B cell (primary cell): Measurements from ENCODE around the gene RAD51B. TPM values are rescaled to one million over a fixed set of nuclear protein-coding genes. Genes with fewer than 3 reads are reported as not detected.

Experiments used
- ATAC-seq: fragments of 200-7000 bp; cut with Tn5 transposase; one replicate; pipeline ENCODE4 v1.10.0; 2021; ENCODE audit warnings: low read depth, mild to moderate bottlenecking, moderate number of reproducible peaks, moderate library complexity
- CTCF ChIA-PET: fragments of 350-600 bp; sonication (Branson Sonifier 250); formaldehyde crosslinking; loops from one replicate; lab custom pipeline; 2021; ENCODE audit warnings: antibody characterized with exemption, inconsistent platforms; lab: Charles Lee
- POLR2A ChIA-PET: fragments of 350-600 bp; sonication (Branson Sonifier 250); formaldehyde crosslinking; loops from one replicate; lab custom pipeline; 2021; ENCODE audit warnings: antibody characterized with exemption; lab: Charles Lee
- DNase-seq: peaks from one replicate; pipeline ENCODE4 v3.0.0; 2013
- H2AFZ ChIP-seq: 2 replicates; pipeline ENCODE4 v1.6.1; 2012; ENCODE audit warnings: mild to moderate bottlenecking, low read depth, low read length; ENCODE audit not compliant: insufficient read depth, poor library complexity, severe bottlenecking
- H3K27ac ChIP-seq, 2 donors: 1 replicate in 1 of 2; 2 replicates in 1 of 2; pipeline ENCODE4 v1.5.1; 2012 to 2013; ENCODE audit warnings: low read length in 2 of 2, mild to moderate bottlenecking in 2 of 2, moderate library complexity in 1 of 2
- H3K27me3 ChIP-seq, 4 experiments: fragments of 200-600 bp in 1 of 4; sonication (generic) in 1 of 4; replicated peaks in 1 of 4; 1 replicate in 2 of 4; 2 replicates in 2 of 4; pipeline versions ENCODE4 v1.6.1 to v1.7.0; 2013 to 2016; ENCODE audit warnings: low read length in 3 of 4, mild to moderate bottlenecking in 2 of 4, mixed read lengths in 1 of 4, moderate library complexity in 1 of 4; ENCODE audit not compliant: insufficient read depth in 4 of 4, control insufficient read depth in 3 of 4; ENCODE audit errors: control extremely low read depth in 1 of 4
- H3K36me3 ChIP-seq, 2 experiments: replicated peaks in 1 of 2; 1 replicate in 1 of 2; 2 replicates in 1 of 2; pipeline versions ENCODE4 v1.6.1 to v1.7.1; 2013; ENCODE audit warnings: low read length in 1 of 2; ENCODE audit not compliant: insufficient read depth in 2 of 2, control insufficient read depth in 1 of 2; ENCODE audit errors: control extremely low read depth in 1 of 2, extremely low read depth in 1 of 2
- H3K4me1 ChIP-seq, 2 donors: fragments of 200-600 bp in 1 of 2; sonication (generic) in 1 of 2; 1 replicate in 1 of 2; 2 replicates in 1 of 2; pipeline versions ENCODE4 v1.5.1 to v1.6.1; 2013 to 2017; ENCODE audit warnings: low read length in 2 of 2; ENCODE audit not compliant: control insufficient read depth in 2 of 2, insufficient read depth in 2 of 2
- H3K4me2 ChIP-seq: replicated peaks from 2 replicates; pipeline ENCODE3; 2012; ENCODE audit warnings: mild to moderate bottlenecking, low read depth, low read length; ENCODE audit not compliant: poor library complexity, severe bottlenecking
- H3K4me3 ChIP-seq, 5 experiments: fragments of 200-600 bp in 1 of 5; sonication (generic) in 1 of 5; 1 replicate in 3 of 5; 2 replicates in 2 of 5; pipeline versions ENCODE4 v1.5.1 to v1.7.0; 2011 to 2016; ENCODE audit warnings: low read length in 4 of 5, mild to moderate bottlenecking in 4 of 5, low read depth in 2 of 5, control low read depth in 1 of 5, moderate library complexity in 1 of 5; ENCODE audit not compliant: insufficient read depth in 1 of 5; ENCODE audit errors: control extremely low read depth in 1 of 5, extremely low read depth in 1 of 5
- H3K79me2 ChIP-seq: fragments of 200-600 bp; sonication (generic); one replicate; pipeline ENCODE4 v1.6.0; 2016; ENCODE audit warnings: low read length; ENCODE audit not compliant: control insufficient read depth, insufficient read depth
- H3K9ac ChIP-seq: fragments of 200-600 bp; sonication (generic); 2 replicates; pipeline ENCODE4 v1.6.1; 2017; ENCODE audit warnings: mild to moderate bottlenecking, low read length, moderate library complexity
- H3K9me3 ChIP-seq, 3 donors: one replicate each; pipeline versions ENCODE4 v1.6.1 to v1.7.1; 2013; ENCODE audit warnings: low read length in 2 of 3; ENCODE audit not compliant: control insufficient read depth in 2 of 3, insufficient read depth in 1 of 3; ENCODE audit errors: control extremely low read depth in 1 of 3
- H4K20me1 ChIP-seq: 2 replicates; pipeline ENCODE4 v1.6.0; 2012; ENCODE audit warnings: mild to moderate bottlenecking, low read length; ENCODE audit not compliant: insufficient read depth, control insufficient read depth, poor library complexity, severe bottlenecking
- H3K27ac Mint-ChIP-seq: one replicate; pipeline ENCODE4 v1.8.0; 2021; ENCODE audit warnings: mixed read lengths
- H3K27me3 Mint-ChIP-seq: one replicate; pipeline ENCODE4 v1.8.0; 2021; ENCODE audit warnings: mixed read lengths
- H3K4me1 Mint-ChIP-seq: one replicate; pipeline ENCODE4 v1.8.0; 2021; ENCODE audit warnings: mixed read lengths
- H3K4me3 Mint-ChIP-seq: one replicate; pipeline ENCODE4 v1.8.0; 2021; ENCODE audit warnings: mixed read lengths
- H3K9me3 Mint-ChIP-seq: one replicate; pipeline ENCODE4 v1.8.0; 2022; ENCODE audit warnings: mixed read lengths; ENCODE audit not compliant: insufficient read depth
- EZH2 ChIP-seq: IDR thresholded peaks from 2 replicates; pipeline ENCODE4 v1.6.1; 2012; ENCODE audit warnings: borderline replicate concordance, low read depth, mild to moderate bottlenecking, moderate library complexity, low read length; ENCODE audit not compliant: insufficient read depth, poor library complexity, severe bottlenecking
- WGBS: methylation state at CpG from one replicate; pipeline ENCODE4 v1.1.5; 2013; ENCODE audit warnings: missing lambda C conversion rate; ENCODE audit not compliant: insufficient coverage; 5-methylcytosine and 5-hydroxymethylcytosine counted together
- intact Hi-C: fragments of 100-400 bp; cut with micrococcal nuclease; formaldehyde crosslinking; loops from one replicate; pipeline ENCODE4 v1.10.0; 2022
- polyA plus RNA-seq: library from polyadenylated mRNA; depleted of rRNA; stranded (reverse); fragments of >200 nt; gene quantifications from 2 replicates; pipeline ENCODE4 v1.2.3, GENCODE V29; 2012
- total RNA-seq, 2 donors: library from RNA; stranded (reverse); fragments of 120-200 nt in 1 of 2; gene quantifications; 1 replicate in 1 of 2; 2 replicates in 1 of 2; pipeline versions ENCODE4 v1.2.3 to v1.2.4, GENCODE V29; 2013 to 2022
- TF ChIP-seq, protein P1 (sequence below): fragments of 200-600 bp; IDR thresholded peaks from one replicate; pipeline ENCODE4 v1.8.0; 2022; ENCODE audit warnings: antibody characterized with exemption, mild to moderate bottlenecking

The RAD51B gene
- total and polyA plus RNA-seq, 2 donors (not counting 1 experiment from before 2014, with no cell fraction given): 6.5 to 60.6 TPM

DNA sequence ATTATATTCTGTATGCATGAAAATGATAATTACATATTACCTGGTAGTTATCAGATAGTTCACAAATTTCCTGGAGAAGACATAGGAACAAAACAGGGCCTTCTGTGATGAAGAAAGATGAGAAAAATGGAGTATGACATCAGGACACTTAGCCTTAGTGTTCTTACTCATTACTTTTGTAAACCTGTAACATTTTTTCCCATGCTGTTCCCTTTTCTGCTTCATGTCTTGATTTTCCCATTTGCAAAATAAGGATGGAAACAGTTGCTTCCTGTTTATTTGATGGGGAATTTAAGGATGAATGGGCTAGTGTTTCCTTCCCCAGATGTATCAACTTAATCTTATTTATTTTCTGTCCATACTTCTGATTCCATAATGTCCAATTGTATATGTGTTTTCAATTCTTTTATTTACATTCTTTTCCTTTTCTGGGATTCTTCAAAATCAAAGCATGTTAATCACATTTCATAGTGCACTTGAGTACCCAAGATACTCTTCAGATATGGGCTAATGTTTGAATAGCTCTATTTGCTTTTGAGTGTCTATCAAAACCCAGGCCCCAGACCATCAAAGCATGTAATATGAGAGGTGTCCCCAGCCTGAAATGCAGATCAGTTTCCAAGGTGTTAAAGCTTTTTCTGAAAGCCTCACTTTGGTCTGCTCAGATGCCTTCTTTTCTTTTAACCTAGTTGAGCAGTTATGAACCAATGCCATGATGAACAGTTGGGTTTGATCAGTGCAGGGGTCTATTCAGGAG lies 260.5 kb downstream of the RAD51B start:
- no peaks in the 10 kb centered on the region for H4K20me1 ChIP-seq
- no peaks in the 10 kb centered on the region for H3K9me3 ChIP-seq
- H3K27ac ChIP-seq: peak overlapping the region in 1 of 2 donors; percentile 1
- no peak for ATAC-seq
- Mint-ChIP-seq H3K4me3 (peak overlapping the region; percentile 26), H3K27ac (no peak overlapping the region), H3K27me3 (no peaks in the 10 kb centered on the region), H3K4me1 (peaks cover 40% of the 10 kb centered on the region), H3K9me3 (no peaks in the 10 kb centered on the region)
- no peak overlapping the region for H3K4me3 ChIP-seq
- H3K27me3 ChIP-seq: no peaks in the 10 kb centered on the region
- DNase-seq: no peak
- no peak overlapping the region for H2AFZ ChIP-seq
- no peak overlapping the region for H3K4me2 ChIP-seq
- ChIA-PET CTCF (no interaction called here), POLR2A (no interaction called here)
- peaks cover 5 to 31% of the 10 kb centered on the region in 2 donors for H3K4me1 ChIP-seq
- intact Hi-C loops: no loop called here
- H3K36me3 ChIP-seq: no peaks in the 10 kb centered on the region
- H3K9ac ChIP-seq: no peak overlapping the region
- TF ChIP-seq, protein P1, sequence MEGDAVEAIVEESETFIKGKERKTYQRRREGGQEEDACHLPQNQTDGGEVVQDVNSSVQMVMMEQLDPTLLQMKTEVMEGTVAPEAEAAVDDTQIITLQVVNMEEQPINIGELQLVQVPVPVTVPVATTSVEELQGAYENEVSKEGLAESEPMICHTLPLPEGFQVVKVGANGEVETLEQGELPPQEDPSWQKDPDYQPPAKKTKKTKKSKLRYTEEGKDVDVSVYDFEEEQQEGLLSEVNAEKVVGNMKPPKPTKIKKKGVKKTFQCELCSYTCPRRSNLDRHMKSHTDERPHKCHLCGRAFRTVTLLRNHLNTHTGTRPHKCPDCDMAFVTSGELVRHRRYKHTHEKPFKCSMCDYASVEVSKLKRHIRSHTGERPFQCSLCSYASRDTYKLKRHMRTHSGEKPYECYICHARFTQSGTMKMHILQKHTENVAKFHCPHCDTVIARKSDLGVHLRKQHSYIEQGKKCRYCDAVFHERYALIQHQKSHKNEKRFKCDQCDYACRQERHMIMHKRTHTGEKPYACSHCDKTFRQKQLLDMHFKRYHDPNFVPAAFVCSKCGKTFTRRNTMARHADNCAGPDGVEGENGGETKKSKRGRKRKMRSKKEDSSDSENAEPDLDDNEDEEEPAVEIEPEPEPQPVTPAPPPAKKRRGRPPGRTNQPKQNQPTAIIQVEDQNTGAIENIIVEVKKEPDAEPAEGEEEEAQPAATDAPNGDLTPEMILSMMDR: no peak
- no peak for TF ChIP-seq EZH2
- peaks cover 6% of the 10 kb centered on the region for H3K79me2 ChIP-seq

DNA sequence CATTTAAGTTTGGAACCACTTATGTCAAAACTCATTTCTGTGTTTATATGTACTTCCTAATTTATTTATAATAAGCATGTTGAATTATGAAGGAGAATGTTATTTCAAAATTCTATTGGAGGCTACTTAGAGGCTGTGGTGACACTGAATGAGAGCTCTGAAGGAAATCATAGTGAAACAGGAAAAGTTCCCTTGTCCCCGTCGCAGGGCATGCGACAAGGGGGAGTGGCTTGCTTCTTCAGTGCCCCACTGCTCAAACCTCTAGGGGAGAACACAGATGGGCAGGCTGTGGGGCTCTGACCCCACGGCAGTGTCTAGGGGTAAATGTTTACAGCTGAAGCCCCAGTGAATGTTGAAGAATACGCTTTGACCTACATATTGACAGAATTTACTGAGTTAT lies 261.9 kb downstream of the RAD51B start:
- Histone ChIP-seq H3K9ac (no peak overlapping the region), H3K27me3 (no peaks in the 10 kb centered on the region), H3K27ac (no peak overlapping the region), H3K36me3 (no peaks in the 10 kb centered on the region), H3K4me3 (no peak overlapping the region), H3K79me2 (no peaks in the 10 kb centered on the region), H2AFZ (no peak overlapping the region), H3K9me3 (peaks cover 0 to 5% (median 0%) of the 10 kb centered on the region in 3 donors), H3K4me1 (peaks cover 5 to 31% of the 10 kb centered on the region in 2 donors), H3K4me2 (peak overlapping the region; percentile 42), H4K20me1 (no peaks in the 10 kb centered on the region)
- intact Hi-C loops: no loop called here
- CTCF ChIA-PET: no interaction called here
- H3K9me3 Mint-ChIP-seq: no peaks in the 10 kb centered on the region
- no peak for DNase-seq
- peak; percentile 41 for ATAC-seq
- peak overlapping the region; percentile 26 for H3K27ac Mint-ChIP-seq
- H3K4me1 Mint-ChIP-seq: peaks cover 34% of the 10 kb centered on the region
- TF ChIP-seq, protein P1: no peak
- TF ChIP-seq EZH2: no peak
- 0% methylated on average over 3 of the region's 5 CpGs for WGBS
- no peaks in the 10 kb centered on the region for H3K27me3 Mint-ChIP-seq
- POLR2A ChIA-PET: no interaction called here
- H3K4me3 Mint-ChIP-seq: peak overlapping the region; percentile 16
